HepG2 (cell line): ENCODE measurements around the gene SCRT2. TPM values are rescaled to one million over a fixed set of nuclear protein-coding genes. Genes with fewer than 3 reads are reported as not detected.

ENCODE experiments used
- AHR ChIP-seq: IDR thresholded peaks from 2 replicates; pipeline ENCODE4 v1.6.1; 2018; ENCODE audit warnings: missing genetic modification reagents, missing compliant biosample characterization
- BORCS8-MEF2B ChIP-seq: sonication (generic); formaldehyde crosslinking; IDR thresholded peaks from 2 replicates; pipeline ENCODE4 v1.8.0; 2022; ENCODE audit warnings: mild to moderate bottlenecking, missing genetic modification reagents
- DMAP1 ChIP-seq: IDR thresholded peaks from 2 replicates; pipeline ENCODE4 v1.6.1; 2016
- EHMT2 ChIP-seq: fragments of 200-600 bp; sonication (generic); IDR thresholded peaks from 2 replicates; pipeline ENCODE4 v1.7.0; 2017; ENCODE audit warnings: antibody characterized with exemption, low read depth, low read length, borderline replicate concordance
- ERF ChIP-seq: IDR thresholded peaks from 2 replicates; pipeline ENCODE4 v1.6.1; 2018; ENCODE audit warnings: missing biosample characterization, missing genetic modification reagents
- FOXK2 ChIP-seq: fragments of 450-650 bp; IDR thresholded peaks from 2 replicates; pipeline ENCODE4 v1.6.1; 2016
- HDAC1 ChIP-seq: sonication (generic); formaldehyde crosslinking; IDR thresholded peaks from 2 replicates; pipeline ENCODE4 v1.5.1; 2020; ENCODE audit warnings: mild to moderate bottlenecking, missing genetic modification reagents
- HOXA7 ChIP-seq: sonication (generic); formaldehyde crosslinking; IDR thresholded peaks from 2 replicates; pipeline ENCODE4 v1.8.1; 2022; ENCODE audit warnings: mild to moderate bottlenecking, missing genetic modification reagents, moderate library complexity
- MED13 ChIP-seq: sonication (generic); formaldehyde crosslinking; IDR thresholded peaks from 2 replicates; pipeline ENCODE4 v1.5.0; 2020; ENCODE audit warnings: missing genetic modification reagents
- PRMT3 ChIP-seq: sonication (generic); formaldehyde crosslinking; IDR thresholded peaks from 2 replicates; pipeline ENCODE4 v1.8.1; 2022; ENCODE audit warnings: low read depth, mild to moderate bottlenecking, moderate library complexity, missing genetic modification reagents, borderline replicate concordance
- RFXANK ChIP-seq: IDR thresholded peaks from 2 replicates; pipeline ENCODE4 v1.6.1; 2016
- SALL2 ChIP-seq: sonication (generic); formaldehyde crosslinking; IDR thresholded peaks from 2 replicates; pipeline ENCODE4 v1.8.1; 2023; ENCODE audit warnings: mild to moderate bottlenecking, missing genetic modification reagents, inconsistent platforms
- TOE1 ChIP-seq: sonication (generic); formaldehyde crosslinking; IDR thresholded peaks from 2 replicates; pipeline ENCODE4 v1.4.0; 2020; ENCODE audit warnings: mild to moderate bottlenecking, missing genetic modification reagents
- U2AF1 ChIP-seq: fragments of 200-400 bp; formaldehyde crosslinking; optimal IDR thresholded peaks from 2 replicates; pipeline ENCODE3; 2017; ENCODE audit warnings: mild to moderate bottlenecking, low read depth, low read length
- ZNF138 ChIP-seq: sonication (generic); formaldehyde crosslinking; IDR thresholded peaks from 2 replicates; pipeline ENCODE4 v1.5.0; 2020; ENCODE audit warnings: mild to moderate bottlenecking, low read depth, missing genetic modification reagents
- ZNF256 ChIP-seq: sonication (generic); formaldehyde crosslinking; conservative IDR thresholded peaks from 2 replicates; pipeline ENCODE4 v1.4.0; 2020; ENCODE audit warnings: missing genetic modification reagents
- ZNF263 ChIP-seq: sonication (generic); formaldehyde crosslinking; IDR thresholded peaks from 2 replicates; pipeline ENCODE4 v1.4.0; 2020; ENCODE audit warnings: missing genetic modification reagents
- ZNF33B ChIP-seq: sonication (generic); formaldehyde crosslinking; IDR thresholded peaks from 2 replicates; pipeline ENCODE4 v1.5.1; 2020; ENCODE audit warnings: mild to moderate bottlenecking, missing genetic modification reagents
- ZNF557 ChIP-seq: sonication (generic); formaldehyde crosslinking; IDR thresholded peaks from 2 replicates; pipeline ENCODE4 v1.4.0; 2020; ENCODE audit warnings: missing genetic modification reagents
- ZNF567 ChIP-seq: sonication (generic); formaldehyde crosslinking; IDR thresholded peaks from 2 replicates; pipeline ENCODE4 v1.8.1; 2023; ENCODE audit warnings: mild to moderate bottlenecking, missing genetic modification reagents, borderline replicate concordance
- ZNF7 ChIP-seq: IDR thresholded peaks from 2 replicates; pipeline ENCODE4 v1.6.1; 2016; ENCODE audit warnings: missing biosample characterization, missing genetic modification reagents
- ZNF775 ChIP-seq: sonication (generic); formaldehyde crosslinking; IDR thresholded peaks from 2 replicates; pipeline ENCODE4 v1.4.0; 2020; ENCODE audit warnings: missing genetic modification reagents, mild to moderate bottlenecking, moderate library complexity, borderline replicate concordance
- polyA plus RNA-seq, 8 experiments: library from polyadenylated mRNA; depleted of rRNA in 3 of 8; stranded (reverse) in 7 of 8; unstranded in 1 of 8; fragments of >200 nt; fragmentation: Illumina TruSeq in 4 of 8; extraction: Trizol in 4 of 8; gene quantifications; 2 replicates each; pipeline versions ENCODE4 v1.2.1 to v1.2.3, GENCODE V29; 2011 to 2016; ENCODE audit warnings: low read depth in 4 of 8, missing spikeins in 1 of 8, mixed read lengths in 1 of 8; ENCODE audit not compliant: insufficient read depth in 1 of 8
- total RNA-seq, 5 experiments: library from RNA; depleted of rRNA; stranded (reverse); fragments of >200 nt; fragmentation: Illumina TruSeq; extraction: Trizol; gene quantifications; 2 replicates each; pipeline ENCODE4 v1.2.3, GENCODE V29; 2016; ENCODE audit warnings: low read depth in 1 of 5
- TF ChIP-seq, protein P1 (sequence below): IDR thresholded peaks from 2 replicates; pipeline ENCODE4 v1.6.1; 2016; ENCODE audit warnings: missing compliant biosample characterization, missing genetic modification reagents, borderline replicate concordance
- TF ChIP-seq, protein P2 (sequence below): sonication (generic); formaldehyde crosslinking; IDR thresholded peaks from 2 replicates; pipeline ENCODE4; 2020; ENCODE audit warnings: missing genetic modification reagents, mild to moderate bottlenecking, borderline replicate concordance
- TF ChIP-seq, protein P3 (sequence below): sonication (generic); formaldehyde crosslinking; IDR thresholded peaks from 2 replicates; pipeline ENCODE4 v1.8.1; 2023; ENCODE audit warnings: mild to moderate bottlenecking, inconsistent platforms, moderate library complexity, missing genetic modification reagents, borderline replicate concordance
- TF ChIP-seq, protein P4 (sequence below): sonication (generic); formaldehyde crosslinking; IDR thresholded peaks from 2 replicates; pipeline ENCODE4 v1.4.0; 2020; ENCODE audit warnings: missing genetic modification reagents, borderline replicate concordance

Gene SCRT2
- total and polyA plus RNA-seq, 2 of the 13 experiments (the other 11 are each of a cell fraction or from before 2014, with no cell fraction given), result not detected

DNA sequence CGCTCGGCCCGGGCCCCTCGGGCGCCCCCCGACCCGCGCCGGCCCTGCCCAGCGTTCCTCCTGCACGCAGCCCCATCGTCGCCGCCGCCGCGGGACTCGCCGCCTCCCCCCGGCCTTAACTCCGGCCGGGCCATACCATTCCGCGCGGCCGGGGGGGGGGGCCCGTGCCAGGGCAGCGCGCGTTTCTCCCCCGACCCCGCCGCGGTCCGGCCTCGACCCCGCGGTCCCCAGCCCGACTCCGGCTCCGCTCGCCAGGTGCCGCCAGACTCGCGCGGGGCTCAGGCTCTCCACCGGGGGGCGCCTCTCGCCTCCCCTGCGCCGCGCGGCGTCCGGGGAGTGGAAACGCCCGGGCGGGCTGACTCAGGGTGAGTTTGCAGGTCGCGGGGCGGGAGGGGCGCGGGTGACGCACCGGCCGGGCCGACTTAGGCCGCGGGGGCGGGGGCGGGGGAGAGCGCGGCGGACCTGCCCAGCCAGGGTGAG, 22.5 kb downstream of the SCRT2 start, which contains the start of gene SRXN1 (continued):
- TF ChIP-seq PRMT3 (CRISPR knock-in tag), result no peak
- TF ChIP-seq, protein P1, sequence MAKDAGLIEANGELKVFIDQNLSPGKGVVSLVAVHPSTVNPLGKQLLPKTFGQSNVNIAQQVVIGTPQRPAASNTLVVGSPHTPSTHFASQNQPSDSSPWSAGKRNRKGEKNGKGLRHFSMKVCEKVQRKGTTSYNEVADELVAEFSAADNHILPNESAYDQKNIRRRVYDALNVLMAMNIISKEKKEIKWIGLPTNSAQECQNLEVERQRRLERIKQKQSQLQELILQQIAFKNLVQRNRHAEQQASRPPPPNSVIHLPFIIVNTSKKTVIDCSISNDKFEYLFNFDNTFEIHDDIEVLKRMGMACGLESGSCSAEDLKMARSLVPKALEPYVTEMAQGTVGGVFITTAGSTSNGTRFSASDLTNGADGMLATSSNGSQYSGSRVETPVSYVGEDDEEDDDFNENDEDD (CRISPR knock-in tag), result peak; percentile 68; the same call in 1 of the 2 replicates
- no peak for TF ChIP-seq ZNF138
- peak; percentile 87; the same call in 1 of the 2 replicates for TF ChIP-seq BORCS8-MEF2B
- peak; percentile 63 for TF ChIP-seq ZNF263
- peak; percentile 70 for TF ChIP-seq DMAP1 (CRISPR knock-in tag)
- TF ChIP-seq EHMT2, result no peak
- TF ChIP-seq, protein P2, sequence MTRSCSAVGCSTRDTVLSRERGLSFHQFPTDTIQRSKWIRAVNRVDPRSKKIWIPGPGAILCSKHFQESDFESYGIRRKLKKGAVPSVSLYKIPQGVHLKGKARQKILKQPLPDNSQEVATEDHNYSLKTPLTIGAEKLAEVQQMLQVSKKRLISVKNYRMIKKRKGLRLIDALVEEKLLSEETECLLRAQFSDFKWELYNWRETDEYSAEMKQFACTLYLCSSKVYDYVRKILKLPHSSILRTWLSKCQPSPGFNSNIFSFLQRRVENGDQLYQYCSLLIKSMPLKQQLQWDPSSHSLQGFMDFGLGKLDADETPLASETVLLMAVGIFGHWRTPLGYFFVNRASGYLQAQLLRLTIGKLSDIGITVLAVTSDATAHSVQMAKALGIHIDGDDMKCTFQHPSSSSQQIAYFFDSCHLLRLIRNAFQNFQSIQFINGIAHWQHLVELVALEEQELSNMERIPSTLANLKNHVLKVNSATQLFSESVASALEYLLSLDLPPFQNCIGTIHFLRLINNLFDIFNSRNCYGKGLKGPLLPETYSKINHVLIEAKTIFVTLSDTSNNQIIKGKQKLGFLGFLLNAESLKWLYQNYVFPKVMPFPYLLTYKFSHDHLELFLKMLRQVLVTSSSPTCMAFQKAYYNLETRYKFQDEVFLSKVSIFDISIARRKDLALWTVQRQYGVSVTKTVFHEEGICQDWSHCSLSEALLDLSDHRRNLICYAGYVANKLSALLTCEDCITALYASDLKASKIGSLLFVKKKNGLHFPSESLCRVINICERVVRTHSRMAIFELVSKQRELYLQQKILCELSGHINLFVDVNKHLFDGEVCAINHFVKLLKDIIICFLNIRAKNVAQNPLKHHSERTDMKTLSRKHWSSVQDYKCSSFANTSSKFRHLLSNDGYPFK (CRISPR knock-in tag), result no peak
- no peak for TF ChIP-seq TOE1 (CRISPR knock-in tag)
- TF ChIP-seq AHR (CRISPR knock-in tag), result no peak
- TF ChIP-seq ZNF256, result 0 out of 2 replicates have a peak, but pooled peaks have one; percentile 17
- TF ChIP-seq SALL2, result peak; percentile 99
- no peak; the same call in 1 of the 2 replicates for TF ChIP-seq ZNF567 (CRISPR knock-in tag)
- no peak for TF ChIP-seq U2AF1
- peak; percentile 31; the same call in 1 of the 2 replicates for TF ChIP-seq HDAC1 (CRISPR knock-in tag)
- no peak; the same call in 1 of the 2 replicates for TF ChIP-seq ZNF33B (CRISPR knock-in tag)
- no peak for TF ChIP-seq RFXANK (CRISPR knock-in tag)
- TF ChIP-seq ZNF7, result 0 out of 2 replicates have a peak, but pooled peaks have one; percentile 16
- TF ChIP-seq ZNF775 (CRISPR knock-in tag), result 0 out of 2 replicates have a peak, but pooled peaks have one; percentile 41
- TF ChIP-seq FOXK2, result peak; percentile 66; the same call in 1 of the 2 replicates
- TF ChIP-seq, protein P3, sequence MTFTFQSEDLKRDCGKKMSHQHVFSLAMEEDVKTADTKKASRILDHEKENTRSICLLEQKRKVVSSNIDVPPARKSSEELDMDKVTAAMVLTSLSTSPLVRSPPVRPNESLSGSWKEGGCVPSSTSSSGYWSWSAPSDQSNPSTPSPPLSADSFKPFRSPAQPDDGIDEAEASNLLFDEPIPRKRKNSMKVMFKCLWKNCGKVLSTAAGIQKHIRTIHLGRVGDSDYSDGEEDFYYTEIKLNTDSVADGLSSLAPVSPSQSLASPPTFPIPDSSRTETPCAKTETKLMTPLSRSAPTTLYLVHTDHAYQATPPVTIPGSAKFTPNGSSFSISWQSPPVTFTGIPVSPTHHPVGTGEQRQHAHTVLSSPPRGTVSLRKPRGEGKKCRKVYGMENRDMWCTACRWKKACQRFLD, result no peak; the same call in 1 of the 2 replicates
- 0 out of 2 replicates have a peak, but pooled peaks have one; percentile 50 for TF ChIP-seq ERF (CRISPR knock-in tag)
- no peak; the same call in 1 of the 2 replicates for TF ChIP-seq MED13 (CRISPR knock-in tag)
- no peak for TF ChIP-seq ZNF557
- TF ChIP-seq HOXA7 (CRISPR knock-in tag), result no peak
- TF ChIP-seq, protein P4, sequence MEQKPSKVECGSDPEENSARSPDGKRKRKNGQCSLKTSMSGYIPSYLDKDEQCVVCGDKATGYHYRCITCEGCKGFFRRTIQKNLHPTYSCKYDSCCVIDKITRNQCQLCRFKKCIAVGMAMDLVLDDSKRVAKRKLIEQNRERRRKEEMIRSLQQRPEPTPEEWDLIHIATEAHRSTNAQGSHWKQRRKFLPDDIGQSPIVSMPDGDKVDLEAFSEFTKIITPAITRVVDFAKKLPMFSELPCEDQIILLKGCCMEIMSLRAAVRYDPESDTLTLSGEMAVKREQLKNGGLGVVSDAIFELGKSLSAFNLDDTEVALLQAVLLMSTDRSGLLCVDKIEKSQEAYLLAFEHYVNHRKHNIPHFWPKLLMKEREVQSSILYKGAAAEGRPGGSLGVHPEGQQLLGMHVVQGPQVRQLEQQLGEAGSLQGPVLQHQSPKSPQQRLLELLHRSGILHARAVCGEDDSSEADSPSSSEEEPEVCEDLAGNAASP (CRISPR knock-in tag), result peak; percentile 47; the same call in 1 of the 2 replicates
